GM19468 (cell line): Measurements from ENCODE around the gene CEACAM19.
"Not testable (repeated sequence)": the region's sequence is repeated elsewhere in the genome, so short reads cannot be mapped to it uniquely, and the experiment has no call there.

Source experiments
- ATAC-seq: cut with Tn5 transposase; IDR thresholded peaks from one replicate; pipeline ENCODE4 v1.9.1; 2021; ENCODE audit warnings: mild to moderate bottlenecking, moderate library complexity, moderate number of reproducible peaks; ENCODE audit not compliant: unreplicated experiment; ENCODE audit errors: extremely low read depth

The CEACAM19 gene

DNA sequence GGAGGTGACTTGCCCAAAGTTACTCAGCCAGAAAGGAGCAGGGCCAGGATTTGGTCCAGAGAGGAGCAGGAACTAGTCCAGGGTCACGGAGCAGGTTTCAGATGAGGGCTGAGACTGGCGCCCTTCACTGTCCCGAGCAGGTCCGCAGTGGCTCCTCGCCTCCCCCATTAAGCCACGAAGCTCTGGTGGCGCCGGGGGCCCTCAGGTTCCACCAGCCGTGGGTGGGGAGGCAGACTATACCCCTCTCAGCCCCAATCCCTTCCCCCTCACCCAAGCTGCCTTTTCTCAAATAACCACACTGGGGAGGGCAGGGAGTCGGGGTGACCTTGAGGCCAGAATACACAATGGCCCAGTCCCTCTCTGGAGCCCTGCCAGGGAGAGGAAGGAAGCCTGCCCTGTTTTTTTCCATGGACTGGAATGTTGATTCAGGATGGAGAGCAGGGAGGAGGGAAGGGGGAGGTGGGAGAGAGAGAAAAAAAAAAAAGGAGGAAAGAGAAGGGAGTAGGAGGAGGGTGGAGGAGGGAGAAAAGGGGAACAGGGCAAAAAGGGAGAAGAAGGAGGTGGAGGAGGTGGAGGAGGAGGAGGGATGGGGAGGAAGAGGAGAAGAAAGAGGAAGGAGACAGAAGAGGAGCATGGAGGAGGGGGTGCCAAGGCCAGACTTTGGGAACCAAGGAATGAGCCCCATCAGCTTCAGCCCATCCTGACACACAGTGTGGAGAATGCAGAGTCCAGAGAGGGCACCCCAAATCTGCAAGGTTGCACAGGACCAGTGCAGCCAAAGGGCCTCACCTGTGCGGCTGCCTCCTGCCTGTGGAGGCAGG is 47.4 kb downstream of the CEACAM19 start:
- no peak for ATAC-seq

DNA sequence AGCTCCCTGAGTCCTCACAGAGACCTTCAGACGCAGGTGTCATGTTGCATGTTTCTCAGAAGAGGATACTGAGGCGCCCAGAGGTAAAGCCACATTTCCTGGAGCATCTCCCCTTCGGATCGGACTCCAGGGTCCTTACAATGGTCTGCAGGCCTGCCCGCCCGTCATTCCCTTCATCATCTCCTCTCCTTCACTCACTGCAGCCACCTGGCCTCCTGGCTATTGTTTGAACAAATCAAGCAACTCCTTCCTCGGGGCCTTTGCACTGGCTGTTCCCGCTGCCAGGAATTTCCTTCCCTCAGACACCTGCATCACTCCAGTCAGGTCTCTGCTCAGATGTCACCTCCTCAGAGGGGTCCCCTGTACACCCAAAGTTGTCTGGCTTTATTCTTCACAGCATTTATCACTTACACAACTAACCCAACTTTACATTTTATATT is 48.0 kb downstream of the CEACAM19 start:
- no peak for ATAC-seq

DNA sequence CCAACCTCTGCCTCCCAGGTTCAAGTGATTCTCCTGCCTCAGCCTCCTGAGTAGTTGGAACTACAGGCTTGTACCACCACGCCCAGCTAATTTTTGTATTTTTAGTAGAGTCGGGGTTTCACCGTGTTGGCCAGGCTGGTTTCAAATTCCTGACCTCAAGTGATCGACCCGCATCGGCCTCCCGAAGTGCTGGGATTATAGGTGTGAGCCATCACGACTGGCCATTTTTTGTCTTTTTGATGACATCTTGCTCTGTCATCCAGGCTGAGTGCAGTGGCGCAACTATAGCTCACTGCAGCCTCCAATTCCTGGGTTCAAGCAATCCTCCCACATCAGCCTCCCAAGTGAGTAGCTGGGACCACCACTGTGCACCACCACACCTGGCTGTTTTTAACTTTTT is 49.1 kb downstream of the CEACAM19 start:
- not testable (repeated sequence) for ATAC-seq

DNA sequence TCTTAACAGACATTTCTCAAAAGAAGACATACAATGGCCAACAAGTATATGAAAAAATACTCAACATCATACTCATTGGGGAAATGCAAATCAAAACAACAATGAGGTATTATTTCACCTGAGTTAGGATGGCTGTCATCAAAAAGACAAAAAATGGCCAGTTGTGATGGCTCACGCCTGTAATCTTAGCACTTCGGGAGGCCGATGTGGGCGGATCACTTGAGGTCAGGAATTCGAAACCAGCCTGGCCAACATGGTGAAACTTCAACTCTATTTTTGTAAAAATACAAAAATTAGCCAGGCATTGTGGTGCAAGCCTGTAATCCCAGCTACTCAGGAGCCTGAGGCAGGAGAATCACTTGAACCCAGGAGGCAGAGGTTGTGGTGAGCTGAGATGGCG is 49.7 kb downstream of the CEACAM19 start:
- ATAC-seq = no peak

DNA sequence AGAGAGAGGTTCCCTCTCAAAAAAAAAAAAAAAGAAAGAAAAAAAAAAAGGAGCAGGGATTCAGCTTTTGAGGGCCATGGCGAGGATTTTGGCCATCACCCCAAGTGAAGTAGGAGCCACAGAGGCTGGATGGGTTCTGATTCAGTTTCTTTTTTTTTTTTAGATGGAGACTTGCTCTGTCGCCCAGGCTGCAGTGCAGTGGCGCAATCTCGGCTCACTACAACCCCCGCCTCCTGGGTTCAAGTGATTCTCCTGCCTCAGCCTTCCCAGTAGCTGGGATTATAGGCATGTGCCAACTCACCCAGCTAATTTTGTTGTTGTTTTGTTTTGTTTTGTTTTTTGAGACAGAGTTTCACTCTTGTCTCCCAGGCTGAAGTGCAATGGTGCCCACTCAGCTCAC is 50.1 kb downstream of the CEACAM19 start:
- not testable (repeated sequence) for ATAC-seq

DNA sequence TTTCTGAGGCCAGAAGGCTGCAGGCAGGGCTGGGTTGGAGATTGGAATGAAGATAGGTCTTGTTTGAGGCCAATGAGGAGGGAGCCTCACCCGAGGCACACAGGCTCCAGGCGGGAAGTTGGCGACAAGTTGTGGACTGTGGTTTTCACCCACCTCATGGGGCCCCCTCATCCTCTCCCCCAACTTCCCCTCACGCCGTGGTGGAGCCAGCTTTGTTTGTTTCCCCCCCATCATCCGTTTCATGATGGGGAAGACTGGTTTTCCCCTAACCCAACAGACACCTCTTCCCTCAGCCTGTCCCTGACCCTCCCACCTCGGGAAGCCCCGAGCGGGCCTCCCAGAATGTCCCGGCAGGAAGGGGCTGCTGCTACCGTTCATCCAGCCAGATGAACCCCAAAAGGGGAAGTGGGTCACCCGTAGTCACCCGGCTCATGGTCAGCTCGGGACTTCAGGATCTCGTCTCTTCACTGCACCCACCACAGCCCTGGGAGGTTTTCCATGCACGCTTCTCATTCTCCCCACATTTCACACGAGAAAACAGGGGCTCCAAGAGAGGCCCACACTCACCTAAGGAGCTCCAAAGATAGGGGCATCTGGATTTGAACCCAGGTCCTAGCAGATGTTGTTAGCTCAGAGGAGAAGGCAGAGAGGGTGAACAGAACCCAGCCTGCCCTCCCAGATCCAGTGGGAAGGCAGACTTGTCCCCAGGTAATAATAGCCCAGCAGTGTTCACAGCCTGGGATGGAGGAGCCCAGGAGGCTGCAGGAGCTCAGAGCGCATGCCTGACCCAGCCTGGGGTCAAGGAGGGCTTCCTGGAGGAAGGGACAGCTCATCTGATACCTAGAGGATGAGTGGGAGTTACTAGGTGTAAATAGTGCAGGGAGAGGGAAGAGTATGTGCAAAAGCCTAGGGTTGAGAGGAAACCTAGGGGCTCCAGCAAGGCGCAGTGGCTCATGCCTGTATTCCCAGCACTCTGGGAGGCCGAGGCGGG is 51.1 kb downstream of the CEACAM19 start:
- ATAC-seq = no peak

DNA sequence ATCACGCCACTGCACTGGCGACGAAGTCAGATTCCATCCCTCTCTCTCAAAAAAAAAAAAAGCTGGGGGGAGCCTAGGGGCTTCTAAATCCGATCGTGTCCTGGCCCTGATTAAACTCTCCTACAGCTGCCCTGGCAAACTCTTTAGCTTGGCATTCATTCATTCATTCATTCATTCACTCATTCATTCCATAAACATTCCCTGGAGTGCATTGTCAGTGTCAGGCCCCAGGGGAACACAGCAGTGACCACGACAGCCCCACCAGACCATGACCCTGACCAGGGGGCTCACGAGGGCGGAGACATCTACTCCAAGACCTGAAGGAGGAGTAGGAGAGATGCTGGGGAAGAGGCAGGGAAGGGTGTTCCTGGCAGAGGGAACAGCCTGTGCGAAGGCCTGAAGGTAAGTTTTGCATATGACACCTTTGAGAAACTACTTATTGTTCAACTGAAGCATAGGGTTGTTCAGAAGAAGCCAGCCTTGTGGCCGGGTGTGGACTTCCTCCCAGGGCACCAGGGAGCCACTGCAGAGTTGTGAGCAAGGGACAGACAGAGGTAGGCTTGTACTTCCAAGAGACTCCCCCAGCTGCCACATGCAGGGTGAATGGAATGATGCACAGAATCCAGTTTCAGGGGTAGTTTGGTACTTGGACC is 52.1 kb downstream of the CEACAM19 start:
- no peak for ATAC-seq

DNA sequence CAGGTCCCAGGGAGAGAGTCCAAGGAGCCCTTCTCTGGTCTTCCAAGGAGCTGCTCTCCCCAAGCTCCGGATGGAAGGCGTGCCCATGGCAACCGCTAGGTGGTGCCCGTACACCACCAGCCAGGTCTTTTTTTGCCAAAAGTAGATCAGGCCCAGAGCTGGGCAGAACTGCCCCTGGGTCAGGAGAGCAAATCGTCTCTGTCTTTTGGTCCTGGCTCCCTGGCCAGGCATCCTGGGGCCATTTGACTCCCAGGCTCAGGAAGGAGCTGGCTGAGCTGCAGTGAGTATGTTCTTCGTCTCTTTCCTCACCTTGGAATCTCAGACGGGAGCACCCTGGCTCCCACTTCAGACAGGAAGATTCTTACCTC is 52.7 kb downstream of the CEACAM19 start:
- ATAC-seq = no peak

DNA sequence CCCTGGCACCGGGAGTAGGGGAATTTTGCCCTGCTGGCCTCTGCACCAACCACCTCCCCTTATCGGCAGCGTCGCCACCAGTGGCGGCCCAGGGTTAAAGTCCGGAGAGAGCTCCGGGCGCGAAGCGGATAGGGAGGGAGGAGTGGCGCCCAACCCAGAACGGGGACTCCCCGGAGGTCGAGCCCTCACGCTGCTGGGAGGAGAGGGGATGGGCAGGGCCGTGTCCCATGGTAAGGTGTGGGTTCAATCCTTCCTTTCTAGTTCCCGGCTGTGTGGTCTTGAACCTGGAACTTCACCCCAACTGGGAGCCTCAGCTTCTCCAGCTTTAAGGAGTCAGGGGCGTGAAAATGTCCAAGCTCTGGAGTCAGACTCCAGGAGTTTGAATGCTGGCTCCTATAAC is 54.0 kb downstream of the CEACAM19 start:
- ATAC-seq = no peak

DNA sequence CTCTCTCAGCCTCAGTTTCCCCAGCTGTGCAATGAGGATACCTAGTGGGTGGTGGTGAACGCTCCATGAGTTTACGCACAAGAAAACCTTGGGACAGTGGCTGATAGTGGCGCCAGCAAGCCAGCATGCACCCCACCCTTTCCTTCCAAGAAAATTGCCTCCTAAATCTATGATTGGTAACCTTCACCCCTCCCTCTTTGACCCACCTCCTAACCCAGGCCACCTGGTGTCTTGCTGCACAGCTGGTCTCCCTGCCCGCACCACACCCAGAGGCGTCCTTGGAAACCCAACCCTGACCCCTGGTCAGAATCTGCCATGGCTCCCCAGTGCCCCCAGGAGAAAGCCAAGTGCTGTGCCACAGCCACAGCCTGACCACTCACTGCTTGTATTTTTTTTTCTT is 54.4 kb downstream of the CEACAM19 start:
- ATAC-seq = no peak

DNA sequence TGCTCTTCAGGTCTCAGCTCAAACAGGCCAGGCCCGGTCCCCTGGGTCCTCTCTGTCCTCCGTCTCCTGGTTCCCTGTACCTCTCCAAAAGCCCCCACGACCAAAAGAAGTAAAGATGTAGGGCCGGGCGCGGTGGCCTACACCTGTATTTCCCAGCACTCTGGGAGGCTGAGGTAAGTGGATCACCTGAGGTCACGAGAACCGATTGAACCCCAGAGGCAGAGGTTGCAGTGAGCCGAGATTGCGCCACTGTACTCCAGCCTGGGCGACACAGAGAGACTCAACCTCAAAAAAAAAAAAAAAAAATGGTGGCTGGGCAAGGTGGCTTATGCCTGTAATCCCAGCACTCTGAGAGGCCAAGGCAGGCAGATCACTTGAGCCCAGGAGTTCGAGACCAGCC is 55.2 kb downstream of the CEACAM19 start:
- ATAC-seq = no peak

DNA sequence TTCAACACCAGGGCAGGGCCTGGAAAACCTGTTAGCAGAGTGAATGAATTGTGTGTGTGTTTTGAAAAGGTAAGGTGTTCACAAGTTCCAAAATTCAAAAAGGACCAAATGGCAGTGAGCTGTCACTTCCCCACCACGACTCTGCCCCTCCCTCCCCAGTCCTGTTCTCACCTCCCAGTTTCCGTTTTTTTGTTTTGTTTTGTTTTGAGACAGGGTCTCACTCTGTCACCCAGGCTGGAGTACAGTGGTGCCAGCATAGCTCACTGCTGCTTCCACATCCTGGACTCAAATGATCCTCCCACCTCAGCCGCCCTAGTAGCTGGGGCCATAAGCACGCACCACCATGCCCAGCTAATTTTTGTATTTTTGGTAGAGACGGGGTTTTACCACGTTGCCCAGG is 56.9 kb downstream of the CEACAM19 start:
- ATAC-seq = no peak

DNA sequence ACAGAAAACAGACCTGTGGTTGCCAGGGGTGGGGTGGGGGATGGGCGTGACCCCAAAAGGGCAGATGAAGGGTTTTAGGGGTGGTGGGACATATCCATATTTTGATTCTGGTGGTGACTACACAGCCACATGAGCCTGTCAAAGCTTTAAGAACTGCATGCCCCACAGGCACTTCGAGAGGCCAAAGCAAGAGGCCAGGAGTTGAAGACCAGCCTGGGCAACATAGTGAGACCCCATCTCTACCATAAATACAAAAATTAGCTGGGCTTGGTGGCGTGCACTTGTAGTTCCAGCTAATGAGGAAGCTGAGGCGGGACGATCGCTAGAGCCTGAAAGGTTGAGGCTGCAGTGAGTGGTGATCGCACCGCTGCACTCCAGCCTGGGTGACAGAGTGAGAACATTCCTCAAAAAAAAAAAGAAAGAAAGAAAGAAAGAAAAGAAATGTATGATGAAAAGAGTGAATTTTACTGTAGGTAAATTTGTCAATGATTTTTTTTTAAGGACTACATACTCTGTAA is 58.3 kb downstream of the CEACAM19 start:
- ATAC-seq = no peak

DNA sequence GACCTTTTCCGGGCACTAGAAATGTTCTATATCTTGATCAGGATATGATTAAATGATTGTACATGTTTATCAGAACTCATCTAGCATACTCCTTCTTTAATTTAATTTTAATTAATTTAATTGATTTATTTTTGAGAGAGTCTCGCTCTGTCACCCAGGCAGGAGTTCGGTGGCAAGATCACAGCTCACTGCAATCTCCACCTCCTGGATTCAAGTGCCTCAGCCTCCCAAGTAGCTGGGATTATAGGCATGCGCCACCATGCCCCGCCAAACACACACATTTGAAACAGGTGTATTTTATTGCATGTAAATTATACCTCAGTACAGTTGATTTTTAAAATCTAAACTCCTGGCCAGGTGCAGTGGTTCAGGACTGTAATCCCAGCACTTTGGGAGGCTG is 59.8 kb downstream of the CEACAM19 start:
- no peak for ATAC-seq

DNA sequence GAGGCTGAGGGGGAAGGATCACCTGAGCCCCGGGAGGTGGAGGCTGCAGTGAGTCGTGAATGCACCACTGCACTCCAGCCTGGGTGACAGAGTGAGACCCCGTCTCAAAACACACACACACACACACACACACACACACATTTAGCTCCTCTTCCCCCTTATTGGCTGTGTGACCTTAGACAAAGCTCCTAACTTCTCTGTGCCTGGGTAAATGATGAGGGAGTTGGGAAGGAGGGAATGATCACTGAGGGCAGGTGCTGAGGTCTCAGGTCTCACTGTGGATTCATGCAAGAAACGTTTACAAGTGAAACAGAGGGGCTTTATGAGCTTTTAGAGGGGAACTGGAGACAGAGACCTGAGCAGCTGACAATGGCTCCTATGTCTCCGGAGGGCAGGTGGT is 60.3 kb downstream of the CEACAM19 start:
- no peak for ATAC-seq

DNA sequence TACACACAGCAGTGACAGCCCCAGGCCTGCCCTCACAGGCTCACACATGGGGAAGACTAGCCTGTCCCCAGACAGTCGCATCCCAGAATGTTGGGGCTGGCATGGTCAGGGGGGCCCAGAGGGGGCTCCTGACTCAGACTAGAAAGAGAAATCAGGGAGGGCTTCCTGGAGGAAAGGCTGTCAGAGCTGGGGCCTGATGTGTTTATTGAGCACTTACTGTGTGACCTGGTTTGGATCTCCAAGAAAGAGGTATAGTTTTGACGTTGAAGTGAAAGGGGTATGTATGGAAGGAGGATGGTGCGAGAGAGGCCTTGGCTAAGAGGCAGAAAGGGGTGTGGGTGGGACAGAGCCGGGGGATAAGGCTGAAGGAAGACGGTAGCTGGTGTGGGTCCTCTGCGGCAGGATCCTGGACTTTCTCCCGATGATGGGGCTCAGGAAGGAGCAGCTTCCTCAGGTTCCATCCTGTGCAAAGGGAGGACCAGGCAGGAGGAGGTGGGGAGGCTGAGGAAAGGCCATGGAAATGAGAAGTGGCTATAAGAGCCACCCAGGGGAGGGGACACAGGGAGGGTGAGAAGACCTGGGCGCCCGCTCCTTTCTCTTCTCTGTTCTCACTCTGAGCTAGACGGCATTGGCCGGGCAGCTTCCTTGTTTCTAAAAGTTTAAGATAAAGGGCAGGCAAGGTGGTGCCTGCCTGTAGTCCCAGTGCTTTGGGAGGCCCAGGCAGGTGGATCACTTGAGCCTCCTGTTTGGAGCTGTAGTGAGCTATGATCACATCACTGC is 61.1 kb downstream of the CEACAM19 start:
- ATAC-seq = no peak
